HepG2 (cell line): ENCODE results near the gene STK24. TPM values are rescaled to one million over a fixed set of nuclear protein-coding genes. Genes with fewer than 3 reads are reported as not detected.

ENCODE experiments used
- DRAP1 ChIP-seq: IDR thresholded peaks from 2 replicates; pipeline ENCODE4 v1.6.1; 2016; ENCODE audit warnings: missing genetic modification reagents, missing compliant biosample characterization
- HMGA1 ChIP-seq: sonication (generic); formaldehyde crosslinking; conservative IDR thresholded peaks from 2 replicates; pipeline ENCODE4 v1.4.0; 2020; ENCODE audit warnings: missing genetic modification reagents
- ISX ChIP-seq: sonication (generic); formaldehyde crosslinking; conservative IDR thresholded peaks from 2 replicates; pipeline ENCODE4 v1.5.0; 2020; ENCODE audit warnings: missing genetic modification reagents
- NFKB2 ChIP-seq: sonication (generic); formaldehyde crosslinking; IDR thresholded peaks from 2 replicates; pipeline ENCODE4 v1.4.0; 2020; ENCODE audit warnings: missing genetic modification reagents, borderline replicate concordance
- RERE ChIP-seq: IDR thresholded peaks from 2 replicates; pipeline ENCODE4 v1.6.1; 2016; ENCODE audit warnings: low read depth, missing genetic modification reagents, missing compliant biosample characterization
- SIX1 ChIP-seq: sonication (generic); formaldehyde crosslinking; IDR thresholded peaks from 2 replicates; pipeline ENCODE4 v1.4.0; 2020; ENCODE audit warnings: missing genetic modification reagents, borderline replicate concordance
- SOX5 ChIP-seq: IDR thresholded peaks from 2 replicates; pipeline ENCODE4 v1.6.1; 2016; ENCODE audit warnings: borderline replicate concordance
- ZIK1 ChIP-seq: sonication (generic); formaldehyde crosslinking; IDR thresholded peaks from 2 replicates; pipeline ENCODE4 v1.5.0; 2020; ENCODE audit warnings: mild to moderate bottlenecking, low read depth, missing genetic modification reagents, borderline replicate concordance
- ZNF136 ChIP-seq: sonication (generic); formaldehyde crosslinking; IDR thresholded peaks from 2 replicates; pipeline ENCODE4 v1.8.1; 2022; ENCODE audit warnings: low read depth, mild to moderate bottlenecking, moderate library complexity, missing genetic modification reagents
- polyA plus RNA-seq, 8 experiments: library from polyadenylated mRNA; depleted of rRNA in 3 of 8; stranded (reverse) in 7 of 8; unstranded in 1 of 8; fragments of >200 nt; fragmentation: Illumina TruSeq in 4 of 8; extraction: Trizol in 4 of 8; gene quantifications; 2 replicates each; pipeline versions ENCODE4 v1.2.1 to v1.2.3, GENCODE V29; 2011 to 2016; ENCODE audit warnings: low read depth in 4 of 8, missing spikeins in 1 of 8, mixed read lengths in 1 of 8; ENCODE audit not compliant: insufficient read depth in 1 of 8
- total RNA-seq, 5 experiments: library from RNA; depleted of rRNA; stranded (reverse); fragments of >200 nt; fragmentation: Illumina TruSeq; extraction: Trizol; gene quantifications; 2 replicates each; pipeline ENCODE4 v1.2.3, GENCODE V29; 2016; ENCODE audit warnings: low read depth in 1 of 5
- TF ChIP-seq, protein P1 (sequence below): sonication (generic); formaldehyde crosslinking; IDR thresholded peaks from 2 replicates; pipeline ENCODE4 v1.4.0; 2020; ENCODE audit warnings: missing genetic modification reagents
- TF ChIP-seq, protein P2 (sequence below): sonication (generic); formaldehyde crosslinking; conservative IDR thresholded peaks from 2 replicates; pipeline ENCODE4 v1.4.0; 2020; ENCODE audit warnings: missing genetic modification reagents

Gene STK24
- total and polyA plus RNA-seq, 2 of the 13 experiments (the other 11 are each of a cell fraction or from before 2014, with no cell fraction given), result 51.3 to 73.0 TPM

GRCh38 chr13:98530217-98530616, 46.7 kb downstream of the STK24 start (continued):
- TF ChIP-seq, protein P1, sequence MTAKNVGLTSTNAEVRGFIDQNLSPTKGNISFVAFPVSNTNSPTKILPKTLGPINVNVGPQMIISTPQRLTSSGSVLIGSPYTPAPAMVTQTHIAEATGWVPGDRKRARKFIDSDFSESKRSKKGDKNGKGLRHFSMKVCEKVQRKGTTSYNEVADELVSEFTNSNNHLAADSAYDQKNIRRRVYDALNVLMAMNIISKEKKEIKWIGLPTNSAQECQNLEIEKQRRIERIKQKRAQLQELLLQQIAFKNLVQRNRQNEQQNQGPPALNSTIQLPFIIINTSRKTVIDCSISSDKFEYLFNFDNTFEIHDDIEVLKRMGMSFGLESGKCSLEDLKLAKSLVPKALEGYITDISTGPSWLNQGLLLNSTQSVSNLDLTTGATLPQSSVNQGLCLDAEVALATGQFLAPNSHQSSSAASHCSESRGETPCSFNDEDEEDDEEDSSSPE (CRISPR knock-in tag), result no peak
- no peak for TF ChIP-seq SIX1 (CRISPR knock-in tag)
- TF ChIP-seq ZIK1 (CRISPR knock-in tag), result no peak
- no peak for TF ChIP-seq NFKB2 (CRISPR knock-in tag)
- no peak for TF ChIP-seq ZNF136 (CRISPR knock-in tag)
- no peak for TF ChIP-seq SOX5
- TF ChIP-seq, protein P2, sequence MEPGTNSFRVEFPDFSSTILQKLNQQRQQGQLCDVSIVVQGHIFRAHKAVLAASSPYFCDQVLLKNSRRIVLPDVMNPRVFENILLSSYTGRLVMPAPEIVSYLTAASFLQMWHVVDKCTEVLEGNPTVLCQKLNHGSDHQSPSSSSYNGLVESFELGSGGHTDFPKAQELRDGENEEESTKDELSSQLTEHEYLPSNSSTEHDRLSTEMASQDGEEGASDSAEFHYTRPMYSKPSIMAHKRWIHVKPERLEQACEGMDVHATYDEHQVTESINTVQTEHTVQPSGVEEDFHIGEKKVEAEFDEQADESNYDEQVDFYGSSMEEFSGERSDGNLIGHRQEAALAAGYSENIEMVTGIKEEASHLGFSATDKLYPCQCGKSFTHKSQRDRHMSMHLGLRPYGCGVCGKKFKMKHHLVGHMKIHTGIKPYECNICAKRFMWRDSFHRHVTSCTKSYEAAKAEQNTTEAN (CRISPR knock-in tag), result no peak
- TF ChIP-seq RERE (CRISPR knock-in tag), result no peak
- TF ChIP-seq ISX (CRISPR knock-in tag), result no peak
- TF ChIP-seq DRAP1, result no peak
- TF ChIP-seq HMGA1, result no peak
- TF ChIP-seq, all 625 proteins: peak for 0
